RWPE2 (cell line): ENCODE results near the gene TCF3.

ENCODE experiments used
- ATAC-seq: fragments of 200-7000 bp; cut with Tn5 transposase; 3 replicates; pipeline ENCODE4 v1.9.1; 2021; ENCODE audit warnings: low read depth
- DNase-seq: peaks from one replicate; pipeline ENCODE4 v3.0.0-alpha.2; 2020; ENCODE audit warnings: low spot score
- H3K27ac ChIP-seq: fragments of 450-650 bp; 2 replicates; pipeline ENCODE4 v1.5.1; 2017; ENCODE audit warnings: mild to moderate bottlenecking; ENCODE audit not compliant: poor library complexity, severe bottlenecking
- H3K27me3 ChIP-seq: fragments of 250-450 bp; sonication (Bioruptor Pico); 2 replicates; pipeline ENCODE4 v1.5.1; 2021; ENCODE audit warnings: mild to moderate bottlenecking, moderate library complexity; ENCODE audit not compliant: insufficient read depth, poor library complexity, severe bottlenecking
- H3K36me3 ChIP-seq: fragments of 250-450 bp; sonication (Bioruptor Pico); 2 replicates; pipeline ENCODE4 v1.5.1; 2020; ENCODE audit warnings: low read depth, mild to moderate bottlenecking, moderate library complexity
- H3K4me1 ChIP-seq: fragments of 250-450 bp; sonication (Bioruptor Pico); 2 replicates; pipeline ENCODE4 v1.5.1; 2021; ENCODE audit warnings: mild to moderate bottlenecking, moderate library complexity; ENCODE audit not compliant: insufficient read depth, poor library complexity, severe bottlenecking
- H3K4me3 ChIP-seq: fragments of 250-450 bp; sonication (Bioruptor Pico); 2 replicates; pipeline ENCODE4 v1.5.1; 2021; ENCODE audit warnings: mild to moderate bottlenecking, moderate library complexity; ENCODE audit not compliant: severe bottlenecking
- H3K9me3 ChIP-seq: fragments of 250-450 bp; sonication (Bioruptor Pico); 2 replicates; pipeline ENCODE4 v1.5.1; 2021; ENCODE audit warnings: mild to moderate bottlenecking, moderate library complexity; ENCODE audit not compliant: severe bottlenecking
- CTCF ChIP-seq: fragments of 450-650 bp; IDR thresholded peaks from one replicate; pipeline ENCODE4 v1.5.1; 2017; ENCODE audit warnings: mild to moderate bottlenecking, moderate library complexity; ENCODE audit not compliant: poor library complexity, severe bottlenecking

Gene TCF3

GRCh38 chr19:1633269-1633826 lies 19.1 kb downstream of the TCF3 start:
- no peak for ATAC-seq
- H3K9me3 ChIP-seq, result no peaks in the 10 kb centered on the region
- no peak overlapping the region for H3K4me3 ChIP-seq
- no peaks in the 10 kb centered on the region for H3K27me3 ChIP-seq
- DNase-seq, result no peak
- H3K36me3 ChIP-seq, result peaks cover 18% of the 10 kb centered on the region
- TF ChIP-seq CTCF, result no peak
- no peaks in the 10 kb centered on the region for H3K4me1 ChIP-seq
- no peak overlapping the region for H3K27ac ChIP-seq

GRCh38 chr19:1632462-1633268 lies 19.8 kb downstream of the TCF3 start:
- no peak for ATAC-seq
- Histone ChIP-seq H3K36me3 (peaks cover 11% of the 10 kb centered on the region), H3K9me3 (no peaks in the 10 kb centered on the region), H3K4me3 (no peak overlapping the region), H3K27ac (no peak overlapping the region), H3K4me1 (no peaks in the 10 kb centered on the region), H3K27me3 (no peaks in the 10 kb centered on the region)
- no peak for TF ChIP-seq CTCF
- DNase-seq, result no peak

- Histone ChIP-seq H3K9me3 (no peaks in the 10 kb centered on the region), H3K27me3 (no peaks in the 10 kb centered on the region), H3K36me3 (peaks cover 10% of the 10 kb centered on the region; the same call in 1 of the 2 replicates), H3K4me3 (no peak overlapping the region), H3K27ac (no peak overlapping the region), H3K4me1 (no peaks in the 10 kb centered on the region)
- DNase-seq (no peak), ATAC-seq (no peak)
- no peak for TF ChIP-seq CTCF
These were observed 20.8 kb downstream of the TCF3 start for GRCh38 chr19:1631557-1632100.

GRCh38 chr19:1630811-1631210 lies 21.6 kb downstream of the TCF3 start:
- no peaks in the 10 kb centered on the region for H3K9me3 ChIP-seq
- peaks cover 8% of the 10 kb centered on the region; the same call in 1 of the 2 replicates for H3K36me3 ChIP-seq
- H3K27ac ChIP-seq, result no peak overlapping the region
- H3K4me3 ChIP-seq, result no peak overlapping the region
- no peak for TF ChIP-seq CTCF
- no peaks in the 10 kb centered on the region for H3K27me3 ChIP-seq
- no peaks in the 10 kb centered on the region for H3K4me1 ChIP-seq
- DNase-seq, result no peak
- ATAC-seq, result no peak
